ENCODE data around the gene DEPP1. TPM values are rescaled to one million over a fixed set of nuclear protein-coding genes. Genes with fewer than 3 reads are reported as not detected.

The DEPP1 gene
- total RNA-seq, 4 donors from 2014 or later = 8.2 to 266 (median 52.8) TPM

GRCh38 chr10:44995914-44996669, 17.5 kb upstream of the DEPP1 start:
- no peak for TF ChIP-seq POLR2A (IDR thresholded peaks at IDR 0.05)
- TF ChIP-seq CTCF (IDR thresholded peaks at IDR 0.05) = no peak
- peaks cover 14 to 16% of the 10 kb centered on the region in 2 donors for H3K4me1 ChIP-seq
- H3K27me3 ChIP-seq = no peaks in the 10 kb centered on the region
- intact Hi-C loops (cut with DNase I; ENCODE audit: low total_unique reads) = no loop called here
- H3K4me3 ChIP-seq = no peak overlapping the region
- peak overlapping the region; percentile 92 to 94 for H3K27ac ChIP-seq
- H3K9me3 ChIP-seq = no peaks in the 10 kb centered on the region
- DNase-seq = peak; percentile 66 to 84
- no peaks in the 10 kb centered on the region for H3K36me3 ChIP-seq

GRCh38 chr10:44995581-44995913, 16.9 kb upstream of the DEPP1 start:
- TF ChIP-seq POLR2A (IDR thresholded peaks at IDR 0.05) (no peak), CTCF (IDR thresholded peaks at IDR 0.05) (no peak)
- Histone ChIP-seq H3K27ac (peak overlapping the region; percentile 92 to 94), H3K9me3 (no peaks in the 10 kb centered on the region), H3K4me3 (no peak overlapping the region), H3K36me3 (no peaks in the 10 kb centered on the region), H3K27me3 (no peaks in the 10 kb centered on the region), H3K4me1 (peaks cover 14 to 16% of the 10 kb centered on the region in 2 donors)
- intact Hi-C loops (cut with DNase I; ENCODE audit: low total_unique reads) = no loop called here
- no peak for DNase-seq

GRCh38 chr10:44994752-44995530, 16.3 kb upstream of the DEPP1 start:
- no peaks in the 10 kb centered on the region for H3K27me3 ChIP-seq
- DNase-seq = peak in 1 of 2 donors; percentile 17
- H3K27ac ChIP-seq = peak overlapping the region; percentile 92 to 94
- H3K4me1 ChIP-seq = peaks cover 12 to 15% of the 10 kb centered on the region in 2 donors
- no peak overlapping the region for H3K4me3 ChIP-seq
- H3K9me3 ChIP-seq = no peaks in the 10 kb centered on the region
- no peak for TF ChIP-seq POLR2A (IDR thresholded peaks at IDR 0.05)
- TF ChIP-seq CTCF (IDR thresholded peaks at IDR 0.05) = no peak
- intact Hi-C loops (cut with DNase I; ENCODE audit: low total_unique reads) = no loop called here
- no peaks in the 10 kb centered on the region for H3K36me3 ChIP-seq

- peaks cover 11 to 13% of the 10 kb centered on the region in 2 donors for H3K4me1 ChIP-seq
- H3K4me3 ChIP-seq = no peak overlapping the region
- intact Hi-C loops (cut with DNase I; ENCODE audit: low total_unique reads) = no loop called here
- no peaks in the 10 kb centered on the region for H3K27me3 ChIP-seq
- no peaks in the 10 kb centered on the region for H3K9me3 ChIP-seq
- peak overlapping the region; percentile 92 to 94 for H3K27ac ChIP-seq
- no peak for DNase-seq
- no peaks in the 10 kb centered on the region for H3K36me3 ChIP-seq
- no peak for TF ChIP-seq CTCF (IDR thresholded peaks at IDR 0.05)
- TF ChIP-seq POLR2A (IDR thresholded peaks at IDR 0.05) = no peak
Measured at GRCh38 chr10:44993922-44994751, 15.5 kb upstream of the DEPP1 start.
